ENCODE results near the gene GAPVD1.
A peak's percentile ranks its signal among the peaks of the same experiment; 100 is the strongest.
"Not testable (repeated sequence)": the region's sequence is repeated elsewhere in the genome, so short reads cannot be mapped to it uniquely, and the experiment has no call there.

DNA sequence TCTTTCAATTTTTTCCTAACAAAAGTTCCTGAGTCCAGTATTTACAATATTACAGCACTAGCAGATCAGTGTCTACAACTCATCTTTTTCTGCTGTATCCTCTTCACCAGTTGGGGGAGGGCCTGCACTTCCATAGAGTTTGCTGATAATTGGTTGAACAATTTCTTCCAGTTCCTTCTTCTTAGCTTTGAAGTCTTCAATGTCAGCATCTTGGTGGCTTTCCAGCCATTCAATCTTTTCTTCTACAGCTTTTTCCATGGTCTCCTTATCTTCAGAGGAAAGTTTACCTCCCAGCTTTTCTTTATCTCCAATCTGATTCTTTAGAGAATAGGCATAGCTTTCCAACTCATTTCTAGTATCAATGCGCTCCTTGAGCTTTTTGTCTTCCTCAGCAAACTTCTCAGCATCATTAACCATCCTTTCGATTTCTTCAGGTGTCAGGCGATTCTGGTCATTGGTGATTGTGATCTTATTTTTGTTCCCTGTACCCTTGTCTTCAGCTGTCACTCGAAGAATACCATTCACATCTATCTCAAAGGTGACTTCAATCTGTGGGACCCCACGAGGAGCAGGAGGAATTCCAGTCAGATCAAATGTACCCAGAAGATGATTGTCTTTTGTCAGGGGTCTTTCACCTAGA is 25.0 kb upstream of the GAPVD1 start:
- TF ChIP-seq, protein P1, sequence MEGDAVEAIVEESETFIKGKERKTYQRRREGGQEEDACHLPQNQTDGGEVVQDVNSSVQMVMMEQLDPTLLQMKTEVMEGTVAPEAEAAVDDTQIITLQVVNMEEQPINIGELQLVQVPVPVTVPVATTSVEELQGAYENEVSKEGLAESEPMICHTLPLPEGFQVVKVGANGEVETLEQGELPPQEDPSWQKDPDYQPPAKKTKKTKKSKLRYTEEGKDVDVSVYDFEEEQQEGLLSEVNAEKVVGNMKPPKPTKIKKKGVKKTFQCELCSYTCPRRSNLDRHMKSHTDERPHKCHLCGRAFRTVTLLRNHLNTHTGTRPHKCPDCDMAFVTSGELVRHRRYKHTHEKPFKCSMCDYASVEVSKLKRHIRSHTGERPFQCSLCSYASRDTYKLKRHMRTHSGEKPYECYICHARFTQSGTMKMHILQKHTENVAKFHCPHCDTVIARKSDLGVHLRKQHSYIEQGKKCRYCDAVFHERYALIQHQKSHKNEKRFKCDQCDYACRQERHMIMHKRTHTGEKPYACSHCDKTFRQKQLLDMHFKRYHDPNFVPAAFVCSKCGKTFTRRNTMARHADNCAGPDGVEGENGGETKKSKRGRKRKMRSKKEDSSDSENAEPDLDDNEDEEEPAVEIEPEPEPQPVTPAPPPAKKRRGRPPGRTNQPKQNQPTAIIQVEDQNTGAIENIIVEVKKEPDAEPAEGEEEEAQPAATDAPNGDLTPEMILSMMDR (conservative IDR thresholded peaks at IDR 0.05; ENCODE audit: low read length) = 0 out of 2 replicates have a peak, but pooled peaks have one; percentile 22
- TF ChIP-seq EZH2phosphoT487 (IDR thresholded peaks at IDR 0.05; ENCODE audit: borderline replicate concordance, low read depth, low read length) = not testable (repeated sequence)

Data from OCI-LY7 (cell line).